HG03571 (cell line): ENCODE results near the gene GEMIN5.
A peak's percentile ranks its signal among the peaks of the same experiment; 100 is the strongest.

Experiments
- ATAC-seq: cut with Tn5 transposase; IDR thresholded peaks from one replicate; pipeline ENCODE4 v1.9.1; 2021; ENCODE audit not compliant: unreplicated experiment

Gene GEMIN5

GRCh38 chr5:154857530-154858296, 80.3 kb downstream of the GEMIN5 start:
- peak; percentile 46 for ATAC-seq

GRCh38 chr5:154851351-154851750, 86.7 kb downstream of the GEMIN5 start:
- no peak for ATAC-seq

- ATAC-seq: no peak
These were observed 87.6 kb downstream of the GEMIN5 start, which contains the start of gene FAXDC2 for GRCh38 chr5:154850255-154851062. Gene FAXDC2, minus strand, starts transcription at chr5:154850603. Its CDS starts 12,425 bp downstream, at chr5:154838178.

GRCh38 chr5:154849791-154850201, 88.2 kb downstream of the GEMIN5 start:
- no peak for ATAC-seq

GRCh38 chr5:154849264-154849785, 88.7 kb downstream of the GEMIN5 start:
- no peak for ATAC-seq

GRCh38 chr5:154844809-154845208, 93.2 kb downstream of the GEMIN5 start:
- no peak for ATAC-seq

- no peak for ATAC-seq
These were observed 95.1 kb downstream of the GEMIN5 start for GRCh38 chr5:154842689-154843530.

- no peak for ATAC-seq
These were observed 96.7 kb downstream of the GEMIN5 start for GRCh38 chr5:154841273-154841661.

GRCh38 chr5:154840435-154841272, 97.4 kb downstream of the GEMIN5 start:
- ATAC-seq: no peak
